Aorta (tissue), 5 donors: Measurements from ENCODE around the gene DHH. TPM values are rescaled to one million over a fixed set of nuclear protein-coding genes. Genes with fewer than 3 reads are reported as not detected.

Source experiments
- ATAC-seq: fragments of 200-7000 bp; cut with Tn5 transposase; one replicate; pipeline ENCODE4 v1.9.1; 2022; ENCODE audit warnings: moderate library complexity; ENCODE audit not compliant: low FRiP score
- DNase-seq, 2 donors: peaks; one replicate each; pipeline ENCODE4 v3.0.0-alpha.2; 2020
- H3K27ac ChIP-seq, 2 donors: one replicate each; pipeline ENCODE4 v1.5.1; 2013; ENCODE audit warnings: low read length in 2 of 2, mild to moderate bottlenecking in 2 of 2, moderate library complexity in 2 of 2, control low read depth in 1 of 2, inconsistent platforms in 1 of 2, low read depth in 1 of 2
- H3K27me3 ChIP-seq, 2 donors: one replicate each; pipeline ENCODE4 v1.6.1; 2013; ENCODE audit warnings: control low read depth in 1 of 2, low read length in 1 of 2, mild to moderate bottlenecking in 1 of 2, moderate library complexity in 1 of 2; ENCODE audit not compliant: insufficient read depth in 2 of 2, control insufficient read depth in 1 of 2
- H3K36me3 ChIP-seq, 2 donors: one replicate each; pipeline ENCODE4 v1.6.1; 2013; ENCODE audit warnings: control low read depth in 1 of 2, low read length in 1 of 2, mild to moderate bottlenecking in 1 of 2; ENCODE audit not compliant: insufficient read depth in 2 of 2, control insufficient read depth in 1 of 2
- H3K4me1 ChIP-seq, 2 donors: one replicate each; pipeline ENCODE4 v1.6.1; 2013; ENCODE audit warnings: low read length in 2 of 2, control low read depth in 1 of 2, mild to moderate bottlenecking in 1 of 2, moderate library complexity in 1 of 2; ENCODE audit not compliant: insufficient read depth in 2 of 2, control insufficient read depth in 1 of 2
- H3K4me3 ChIP-seq, 2 donors: one replicate each; pipeline ENCODE4 v1.5.1; 2013; ENCODE audit warnings: low read length in 2 of 2, control low read depth in 1 of 2, mild to moderate bottlenecking in 1 of 2
- H3K9me3 ChIP-seq: one replicate; pipeline ENCODE4 v1.6.1; 2013; ENCODE audit warnings: mild to moderate bottlenecking, low read length; ENCODE audit not compliant: control insufficient read depth
- WGBS, 2 donors: extraction: QIAGEN DNeasy Blood & Tissue Kit; methylation state at CpG; one replicate each; pipeline ENCODE4 v1.1.7; 2013; 5-methylcytosine and 5-hydroxymethylcytosine counted together
- intact Hi-C, 2 donors: fragments of 100-400 bp; cut with DNase I; formaldehyde crosslinking; loops; one replicate each; pipeline versions ENCODE4 v1.14.2 to v1.15.0; 2022
- polyA plus RNA-seq, 2 donors: library from polyadenylated mRNA; stranded (reverse); fragments of 200-250 nt; gene quantifications; one replicate each; pipeline ENCODE4 v1.2.3, GENCODE V29; 2013
- total RNA-seq, 2 donors: library from RNA; stranded (reverse); fragmentation: NEBNext Ultra II Directional; extraction: Animal tissue kit (Norgen Biotek cat#: 25700); gene quantifications; one replicate each; pipeline ENCODE4 v1.2.1, GENCODE V29; 2021
- donor health status: healthy with polysubstance abuse.
- donor health status: Bipolar disorder and iron deficiency.
- donor health status: DM: no; HTN: no; CAD: no.
- donor health status: DM: no; HTN: no; CAD: no.
- donor health status: DM: yes; HTN: yes; CAD: no.

The DHH gene
- total and polyA plus RNA-seq, 4 donors, result 0.33 to 3.6 (median 1.3) TPM; not detected in 1

DNA sequence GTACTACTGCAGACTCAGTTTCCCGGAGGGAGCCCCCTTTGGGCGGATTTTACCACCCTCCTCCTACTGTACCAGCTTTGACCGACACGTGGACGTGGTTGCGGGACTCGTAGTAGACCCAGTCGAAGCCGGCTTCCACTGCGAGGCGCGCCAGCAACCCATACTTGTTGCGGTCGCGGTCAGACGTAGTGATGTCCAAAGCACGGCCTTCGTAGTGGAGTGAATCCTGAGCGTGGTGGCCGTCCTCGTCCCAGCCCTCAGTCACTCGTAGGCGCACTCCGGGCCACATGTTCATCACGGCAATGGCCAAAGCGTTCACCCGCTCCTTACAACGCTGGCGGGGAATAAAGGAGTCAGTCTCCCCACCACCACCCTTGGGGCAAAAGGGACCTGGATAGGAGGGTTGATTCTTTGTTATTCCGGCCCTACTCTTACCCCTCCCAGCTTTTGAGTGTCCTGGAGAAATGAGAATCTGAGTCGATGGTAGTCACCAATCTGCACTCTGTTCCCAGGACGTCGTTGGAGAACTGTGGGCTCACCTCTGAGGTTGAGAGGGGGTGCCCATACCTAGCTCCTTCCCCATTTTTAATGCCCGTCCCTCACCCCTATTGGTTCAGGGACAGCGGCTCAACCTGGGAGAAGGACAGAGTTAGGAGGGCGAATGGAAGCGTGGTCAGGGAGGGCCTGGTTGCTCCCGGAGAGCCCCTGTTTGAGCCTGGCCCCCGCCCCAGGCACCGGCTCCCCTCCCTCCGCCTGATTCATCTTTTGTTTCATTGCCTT lies 3.4 kb downstream of the DHH start:
- 40 to 43% methylated on average over 40 to 41 of the region's 41 CpGs for WGBS, 2 donors
- no peaks in the 10 kb centered on the region for H3K27me3 ChIP-seq

DNA sequence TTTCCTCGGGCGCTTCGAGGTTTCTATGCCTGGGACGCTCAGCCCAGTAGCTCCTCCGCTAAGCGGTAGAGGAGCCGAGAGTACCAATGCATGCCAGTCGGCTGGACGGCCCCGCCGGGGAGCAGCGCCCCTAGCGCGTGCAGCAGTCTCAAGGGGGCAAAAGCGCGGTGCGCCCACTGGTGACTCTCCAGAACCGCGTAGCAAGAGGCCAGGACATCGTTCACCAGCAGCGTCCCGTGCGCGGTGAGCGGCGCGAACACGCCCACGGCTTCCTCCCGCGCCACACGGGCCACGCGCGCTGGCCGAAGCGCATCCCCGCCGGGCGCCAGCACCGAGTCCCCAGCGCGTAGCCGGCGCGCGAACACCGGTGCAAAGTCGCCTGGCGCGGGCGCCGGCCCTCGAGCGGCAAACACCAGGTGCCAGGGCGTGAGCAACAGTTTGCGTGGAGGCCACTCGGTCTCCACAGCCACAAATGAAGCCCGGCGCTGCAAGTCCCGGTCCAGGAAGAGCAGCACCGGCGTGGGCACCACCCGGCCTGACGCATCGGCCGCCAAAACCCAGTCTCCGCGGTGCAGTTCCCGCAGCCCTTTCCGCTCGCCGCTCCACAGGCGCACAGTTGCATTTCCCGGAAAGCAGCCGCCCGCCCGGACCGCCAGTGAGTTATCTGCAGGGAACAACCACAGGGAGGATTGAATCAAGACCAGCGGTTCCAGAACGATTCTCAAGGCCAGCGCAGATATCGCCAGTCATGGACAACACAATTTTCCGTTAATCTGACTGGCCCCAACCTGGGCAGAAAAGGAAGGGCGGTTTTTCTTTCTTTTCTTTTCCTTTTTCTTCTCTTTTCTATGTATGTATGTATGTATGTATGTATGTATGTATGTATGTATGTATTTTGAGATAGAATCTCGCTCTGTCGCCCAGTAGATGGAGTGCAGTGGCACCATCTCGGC lies 4.5 kb downstream of the DHH start:
- WGBS, 2 donors, result 3% methylated on average over 88 of the region's 88 CpGs
- no peaks in the 10 kb centered on the region for H3K27me3 ChIP-seq
- no peak overlapping the region for H3K27ac ChIP-seq
- ATAC-seq, result no peak
- no peaks in the 10 kb centered on the region for H3K4me1 ChIP-seq
- H3K36me3 ChIP-seq, result no peaks in the 10 kb centered on the region
- H3K9me3 ChIP-seq, result no peaks in the 10 kb centered on the region
- DNase-seq, result peak; percentile 72 to 88
- intact Hi-C loops, result loop anchor here (2.0 to 10.0 kb wide), 3 partner anchors 31 to 145 kb away; no protein-coding TSS in a partner anchor
- no peak overlapping the region for H3K4me3 ChIP-seq

More for the DNA sequence above, 3.4 kb downstream of the DHH start:
- H3K36me3 ChIP-seq, result no peaks in the 10 kb centered on the region
- H3K27ac ChIP-seq, result no peak overlapping the region
- intact Hi-C loops, result no loop called here
- H3K9me3 ChIP-seq, result no peaks in the 10 kb centered on the region
- DNase-seq (peak in 1 of 2 donors; percentile 78), ATAC-seq (no peak)
- H3K4me1 ChIP-seq, result no peaks in the 10 kb centered on the region
- H3K4me3 ChIP-seq, result no peak overlapping the region

DNA sequence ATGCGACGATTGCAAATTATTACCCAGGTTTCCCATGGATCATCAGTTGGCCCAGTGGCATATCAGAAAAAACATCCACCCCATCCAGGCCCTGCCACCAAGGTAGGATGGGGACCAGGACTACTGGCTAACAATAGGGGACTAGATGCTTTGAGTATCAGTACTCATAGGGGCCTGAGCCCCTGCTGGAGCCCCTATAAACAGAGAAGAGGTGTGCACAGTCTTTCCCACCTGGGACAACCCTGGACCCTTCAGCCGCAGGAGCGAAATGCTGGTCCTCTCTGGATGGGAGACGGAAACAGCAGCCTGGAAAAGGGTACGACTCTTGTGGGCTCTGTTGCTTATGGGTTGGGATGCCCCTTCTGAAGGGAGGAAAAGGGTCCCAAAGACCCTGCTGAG lies 5.7 kb downstream of the DHH start:
- WGBS, 2 donors, result 62 to 65% methylated on average over 6 of the region's 6 CpGs
- H3K27me3 ChIP-seq, result no peaks in the 10 kb centered on the region
- no peaks in the 10 kb centered on the region for H3K4me1 ChIP-seq
- no peak overlapping the region for H3K27ac ChIP-seq
- DNase-seq (peak in 1 of 2 donors; percentile 28), ATAC-seq (no peak)
- H3K36me3 ChIP-seq, result no peaks in the 10 kb centered on the region
- H3K9me3 ChIP-seq, result no peaks in the 10 kb centered on the region
- intact Hi-C loops, result loop anchor here (1.0 to 10.0 kb wide), 4 partner anchors 32 to 146 kb away; no protein-coding TSS in a partner anchor
- no peak overlapping the region for H3K4me3 ChIP-seq

DNA sequence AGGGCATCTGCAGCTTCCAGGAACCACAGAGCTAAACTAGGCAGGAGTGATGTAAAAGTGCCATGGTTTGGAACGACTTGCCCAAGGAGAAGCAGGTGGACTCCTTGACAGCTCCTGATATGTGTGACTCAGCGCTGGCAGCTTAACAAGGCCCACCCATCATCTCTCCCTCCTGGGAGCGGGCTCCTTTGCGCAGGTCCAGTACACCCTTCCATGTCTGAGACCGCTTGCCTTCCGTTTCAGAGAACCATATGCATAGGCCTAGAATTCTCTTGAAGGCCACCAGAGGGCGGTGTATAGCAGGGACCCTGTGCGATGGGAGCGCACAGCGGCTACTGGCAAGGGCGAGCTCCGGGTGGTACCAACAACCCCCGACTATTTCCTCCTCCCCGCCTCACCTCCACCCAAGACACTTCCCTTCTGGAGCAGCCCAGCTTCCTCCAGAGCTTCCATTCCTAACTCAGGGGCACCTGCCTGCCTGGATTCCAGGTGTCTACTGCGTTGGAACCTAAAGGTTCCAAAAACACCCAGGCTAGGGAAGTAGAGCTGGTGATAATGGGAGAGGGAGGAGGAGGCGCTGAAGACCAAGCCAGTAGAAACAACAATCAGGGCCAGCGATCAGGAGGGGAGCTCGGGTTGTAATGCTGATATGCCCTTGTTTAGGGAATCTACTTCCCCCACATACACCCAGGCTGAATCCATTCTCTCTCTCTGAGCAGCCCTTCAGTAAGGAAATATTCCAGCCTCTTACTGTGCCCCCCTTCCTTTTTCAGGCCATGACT lies 6.3 kb downstream of the DHH start:
- ATAC-seq (peak; percentile 91), DNase-seq (peak; percentile 82 to 89)
- Histone ChIP-seq H3K4me3 (no peak overlapping the region), H3K27ac (no peak overlapping the region), H3K27me3 (no peaks in the 10 kb centered on the region), H3K9me3 (no peaks in the 10 kb centered on the region), H3K36me3 (no peaks in the 10 kb centered on the region), H3K4me1 (no peaks in the 10 kb centered on the region)
- 1% methylated on average over 18 of the region's 18 CpGs for WGBS, 2 donors
- intact Hi-C loops, result loop anchor here (1.0 to 10.0 kb wide), 4 partner anchors 32 to 147 kb away; no protein-coding TSS in a partner anchor

DNA sequence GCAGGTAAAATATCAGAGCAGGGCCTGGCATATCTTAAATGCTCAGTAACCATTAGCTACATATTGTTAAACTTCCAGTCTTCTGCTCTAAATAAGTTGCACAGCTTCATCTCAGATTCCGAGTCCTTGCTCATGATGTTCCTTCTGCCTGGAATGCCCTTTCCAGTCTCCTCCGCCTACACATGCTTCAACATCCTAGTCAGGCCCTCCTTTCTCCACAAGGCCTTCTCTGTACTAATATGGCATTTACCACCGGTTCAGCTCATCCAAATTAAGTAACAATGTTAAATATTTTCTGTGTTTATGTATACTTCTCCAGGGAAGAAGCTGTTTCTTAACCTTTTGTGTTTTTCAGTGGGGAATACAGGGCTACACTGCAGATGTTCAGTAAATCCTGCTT lies 8.5 kb downstream of the DHH start:
- Histone ChIP-seq H3K9me3 (no peaks in the 10 kb centered on the region), H3K27ac (no peak overlapping the region), H3K27me3 (no peaks in the 10 kb centered on the region), H3K4me1 (no peaks in the 10 kb centered on the region), H3K4me3 (no peak overlapping the region), H3K36me3 (no peaks in the 10 kb centered on the region)
- intact Hi-C loops, result loop anchor here in 1 of 2 donors (5.0 to 10.0 kb wide), 2 partner anchors 36 to 149 kb away; no protein-coding TSS in a partner anchor
- DNase-seq, result no peak
- 55 to 65% methylated on average over 3 of the region's 3 CpGs for WGBS, 2 donors
- ATAC-seq, result no peak

DNA sequence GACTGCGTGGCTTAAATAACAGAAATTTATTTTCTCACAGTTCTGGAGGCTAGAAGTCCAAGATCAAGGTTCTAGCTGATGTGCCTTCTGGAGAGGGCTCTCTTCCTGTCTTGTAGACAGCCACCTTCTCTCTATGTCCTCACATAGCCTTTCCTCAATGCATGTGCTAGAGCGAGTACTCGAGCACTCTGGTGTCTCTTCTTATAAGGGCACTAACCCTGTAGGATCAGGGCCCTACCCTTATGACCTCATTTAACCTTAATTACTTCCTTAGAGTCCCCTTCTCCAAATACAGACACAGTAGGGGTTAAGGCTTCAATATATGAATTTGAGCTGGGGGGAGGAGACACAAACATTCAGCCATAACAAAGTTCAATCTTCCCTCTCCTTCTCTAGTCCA lies 10.2 kb downstream of the DHH start:
- no peaks in the 10 kb centered on the region for H3K27me3 ChIP-seq
- no peaks in the 10 kb centered on the region for H3K4me1 ChIP-seq
- H3K27ac ChIP-seq, result no peak overlapping the region
- no peaks in the 10 kb centered on the region for H3K9me3 ChIP-seq
- 97 to 99% methylated on average over 3 of the region's 3 CpGs for WGBS, 2 donors
- intact Hi-C loops, result loop anchor here in 1 of 2 donors (10.0 kb wide), 1 partner anchor 150 kb away; no protein-coding TSS in a partner anchor
- H3K36me3 ChIP-seq, result no peaks in the 10 kb centered on the region
- ATAC-seq (no peak), DNase-seq (no peak)
- H3K4me3 ChIP-seq, result no peak overlapping the region

DNA sequence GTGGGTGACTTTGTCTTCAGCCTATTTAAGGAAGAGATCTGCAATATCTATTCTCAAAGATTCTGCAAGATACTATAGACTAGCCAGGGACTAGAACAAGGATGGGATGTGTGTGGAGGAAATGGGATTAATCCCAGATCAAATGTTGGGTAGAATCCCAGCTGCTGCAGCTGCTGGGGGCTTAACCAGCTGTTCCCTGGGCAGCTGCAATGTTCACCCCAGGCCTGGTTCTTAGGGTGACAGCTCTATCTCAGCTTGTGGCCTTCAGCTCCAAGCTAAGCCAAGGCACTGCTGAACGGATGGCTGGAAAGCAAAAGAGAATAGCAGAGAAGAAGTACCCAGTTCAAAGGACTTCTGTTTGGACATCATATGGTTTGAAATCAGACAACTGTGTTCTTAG lies 14.8 kb downstream of the DHH start:
- Histone ChIP-seq H3K27ac (no peak overlapping the region), H3K36me3 (no peaks in the 10 kb centered on the region), H3K4me1 (no peaks in the 10 kb centered on the region), H3K27me3 (no peaks in the 10 kb centered on the region), H3K9me3 (no peaks in the 10 kb centered on the region), H3K4me3 (no peak overlapping the region)
- 62 to 73% methylated on average over 1 of the region's 1 CpG for WGBS, 2 donors
- ATAC-seq (no peak), DNase-seq (no peak)
- intact Hi-C loops, result loop anchor here in 1 of 2 donors (10.0 kb wide), 1 partner anchor 155 kb away; no protein-coding TSS in a partner anchor

DNA sequence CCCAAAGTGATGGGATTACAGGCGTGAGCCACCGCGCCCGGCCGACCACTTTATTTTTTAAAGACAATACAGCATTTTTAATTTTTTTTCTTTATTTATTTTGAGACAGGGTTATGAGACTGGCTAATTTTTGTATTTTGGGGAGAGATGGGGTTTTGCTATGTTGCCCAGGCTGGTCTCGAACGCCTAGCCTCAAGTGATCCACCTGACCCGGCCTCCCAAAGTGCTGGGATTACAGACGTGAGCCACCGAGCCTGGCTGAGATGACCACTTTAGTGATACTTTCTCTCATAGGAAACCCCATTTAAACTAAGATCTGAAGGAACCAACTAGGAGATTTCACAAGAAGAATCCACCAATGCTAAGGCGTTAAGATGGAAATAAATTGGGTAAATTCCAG lies 23.6 kb downstream of the DHH start:
- intact Hi-C loops, result no loop called here
- no peak for DNase-seq

More for the DNA sequence above, 23.6 kb downstream of the DHH start:
- H3K4me1 ChIP-seq, result peaks cover 0 to 3% of the 10 kb centered on the region in 2 donors
- WGBS, 2 donors, result 91 to 92% methylated on average over 11 of the region's 11 CpGs
- no peaks in the 10 kb centered on the region for H3K27me3 ChIP-seq
- H3K27ac ChIP-seq, result no peak overlapping the region
- no peaks in the 10 kb centered on the region for H3K36me3 ChIP-seq
- no peak for ATAC-seq
- H3K9me3 ChIP-seq, result no peaks in the 10 kb centered on the region
- no peak overlapping the region for H3K4me3 ChIP-seq
